MCF 10A (cell line): ENCODE data around the gene MAP3K13. TPM values are rescaled to one million over a fixed set of nuclear protein-coding genes. Genes with fewer than 3 reads are reported as not detected.

Source experiments
- BruUV-seq: library from RNA; stranded (reverse); fragments of 400-500 nt; replicated peaks from 2 replicates; lab custom pipeline; 2021; lab: Mats Ljungman, UMichigan
- CTCF ChIA-PET: fragments of 300-600 bp; sonication (Branson Sonifier 250); formaldehyde crosslinking; extraction: SDS; loops from one replicate; lab custom pipeline; 2021; ENCODE audit warnings: antibody characterized with exemption, inconsistent platforms; lab: Yijun Ruan, JAX
- POLR2A ChIA-PET: fragments of 300-600, 350-650 bp; sonication (Branson Sonifier 250); formaldehyde crosslinking; extraction: SDS; loops from one replicate; lab custom pipeline; 2020; ENCODE audit warnings: antibody characterized with exemption, inconsistent platforms; lab: Yijun Ruan, JAX
- DNase-seq: peaks from one replicate; pipeline ENCODE4 v3.0.0-alpha.2; 2018; ENCODE audit not compliant: unreplicated experiment
- H3K27ac Mint-ChIP-seq: one replicate; pipeline ENCODE4 v1.8.0; 2022; ENCODE audit warnings: mild to moderate bottlenecking, low read depth, mixed read lengths; ENCODE audit not compliant: unreplicated experiment
- H3K27me3 Mint-ChIP-seq: one replicate; pipeline ENCODE4 v1.8.0; 2022; ENCODE audit warnings: mixed read lengths; ENCODE audit not compliant: insufficient read depth, unreplicated experiment
- H3K36me3 Mint-ChIP-seq: one replicate; pipeline ENCODE4 v1.8.0; 2022; ENCODE audit warnings: mild to moderate bottlenecking, moderate library complexity, mixed read lengths; ENCODE audit not compliant: insufficient read depth, unreplicated experiment
- H3K4me1 Mint-ChIP-seq: one replicate; pipeline ENCODE4 v1.8.0; 2022; ENCODE audit warnings: mixed read lengths; ENCODE audit not compliant: insufficient read depth, unreplicated experiment
- H3K4me3 Mint-ChIP-seq: one replicate; pipeline ENCODE4 v1.8.0; 2022; ENCODE audit warnings: mild to moderate bottlenecking, moderate library complexity, mixed read lengths; ENCODE audit not compliant: unreplicated experiment
- H3K9me3 Mint-ChIP-seq: one replicate; pipeline ENCODE4 v1.8.0; 2022; ENCODE audit warnings: mixed read lengths; ENCODE audit not compliant: unreplicated experiment
- intact Hi-C: fragments of 100-400 bp; cut with micrococcal nuclease; formaldehyde crosslinking; loops from 2 replicates; pipeline ENCODE4 v1.14.1; 2022
- total RNA-seq: library from RNA; stranded (reverse); gene quantifications from 2 replicates; pipeline ENCODE4 v1.2.3, GENCODE V29; 2022
- TF ChIP-seq, protein P1 (sequence below): fragments of 200-600 bp; IDR thresholded peaks from one replicate; pipeline ENCODE4 v1.8.0; 2022; ENCODE audit warnings: antibody characterized with exemption, mild to moderate bottlenecking; ENCODE audit not compliant: unreplicated experiment

The MAP3K13 gene
- total RNA-seq, 1 experiment from 2014 or later, result 15.8 TPM

DNA sequence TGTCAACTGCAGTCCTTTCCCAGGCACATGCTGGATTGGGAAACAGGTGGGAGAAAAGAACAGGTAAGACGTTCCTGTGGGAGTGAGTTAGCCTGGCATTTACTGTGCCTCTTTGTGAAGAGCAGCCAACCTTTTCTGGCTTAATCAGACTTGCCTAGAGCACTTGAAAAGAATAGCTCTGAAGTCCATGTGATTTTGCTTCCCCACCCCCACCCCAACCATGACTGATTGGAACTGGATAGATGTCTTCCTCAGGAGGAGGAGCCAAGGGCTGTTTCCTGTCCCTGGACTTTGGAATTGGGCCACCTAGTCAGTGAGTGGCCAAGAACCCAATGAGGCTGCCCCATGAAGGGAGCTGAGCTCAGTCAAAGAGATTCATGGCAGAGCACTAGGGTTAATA, 140.6 kb downstream of the MAP3K13 start:
- DNase-seq, result peak; percentile 25
- H3K4me3 Mint-ChIP-seq, result no peak overlapping the region
- no peaks in the 10 kb centered on the region for H3K36me3 Mint-ChIP-seq
- ChIA-PET POLR2A (no interaction called here), CTCF (interaction anchor here (0.6 to 1.0 kb wide), 2 partner anchors 31 to 281 kb away, joined by 3 to 5 read pairs; no protein-coding TSS in a partner anchor)
- TF ChIP-seq, protein P1, sequence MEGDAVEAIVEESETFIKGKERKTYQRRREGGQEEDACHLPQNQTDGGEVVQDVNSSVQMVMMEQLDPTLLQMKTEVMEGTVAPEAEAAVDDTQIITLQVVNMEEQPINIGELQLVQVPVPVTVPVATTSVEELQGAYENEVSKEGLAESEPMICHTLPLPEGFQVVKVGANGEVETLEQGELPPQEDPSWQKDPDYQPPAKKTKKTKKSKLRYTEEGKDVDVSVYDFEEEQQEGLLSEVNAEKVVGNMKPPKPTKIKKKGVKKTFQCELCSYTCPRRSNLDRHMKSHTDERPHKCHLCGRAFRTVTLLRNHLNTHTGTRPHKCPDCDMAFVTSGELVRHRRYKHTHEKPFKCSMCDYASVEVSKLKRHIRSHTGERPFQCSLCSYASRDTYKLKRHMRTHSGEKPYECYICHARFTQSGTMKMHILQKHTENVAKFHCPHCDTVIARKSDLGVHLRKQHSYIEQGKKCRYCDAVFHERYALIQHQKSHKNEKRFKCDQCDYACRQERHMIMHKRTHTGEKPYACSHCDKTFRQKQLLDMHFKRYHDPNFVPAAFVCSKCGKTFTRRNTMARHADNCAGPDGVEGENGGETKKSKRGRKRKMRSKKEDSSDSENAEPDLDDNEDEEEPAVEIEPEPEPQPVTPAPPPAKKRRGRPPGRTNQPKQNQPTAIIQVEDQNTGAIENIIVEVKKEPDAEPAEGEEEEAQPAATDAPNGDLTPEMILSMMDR, result no peak
- peaks cover 10% of the 10 kb centered on the region for H3K4me1 Mint-ChIP-seq
- no peaks in the 10 kb centered on the region for H3K9me3 Mint-ChIP-seq
- BruUV-seq, result no TSS peak
- no peaks in the 10 kb centered on the region for H3K27me3 Mint-ChIP-seq
- intact Hi-C loops, result no loop called here
- H3K27ac Mint-ChIP-seq, result no peak overlapping the region

DNA sequence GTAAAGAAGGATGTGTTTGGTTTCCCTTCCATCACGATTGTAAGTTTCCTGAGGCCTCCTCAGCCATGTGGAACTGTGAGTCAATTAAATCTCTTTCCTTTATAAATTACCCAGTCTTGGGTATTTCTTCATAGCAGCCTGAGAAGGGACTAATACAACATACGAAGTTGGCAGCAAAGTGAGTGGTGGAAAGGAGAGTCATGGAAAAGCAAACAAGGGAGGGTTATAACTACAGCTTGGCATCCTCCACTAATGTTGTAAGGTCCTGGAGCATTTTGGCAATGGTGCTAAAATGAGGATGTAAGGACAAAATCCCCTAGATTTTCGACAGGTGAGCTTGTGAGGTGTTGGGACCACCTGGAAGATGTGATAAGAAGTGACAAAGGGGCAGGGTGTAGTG, 141.7 kb downstream of the MAP3K13 start:
- H3K36me3 Mint-ChIP-seq, result no peaks in the 10 kb centered on the region
- no peak overlapping the region for H3K4me3 Mint-ChIP-seq
- CTCF ChIA-PET, result interaction anchor here (0.6 kb wide), 1 partner anchor 45 kb away, joined by 3 read pairs; no protein-coding TSS in a partner anchor

DNA sequence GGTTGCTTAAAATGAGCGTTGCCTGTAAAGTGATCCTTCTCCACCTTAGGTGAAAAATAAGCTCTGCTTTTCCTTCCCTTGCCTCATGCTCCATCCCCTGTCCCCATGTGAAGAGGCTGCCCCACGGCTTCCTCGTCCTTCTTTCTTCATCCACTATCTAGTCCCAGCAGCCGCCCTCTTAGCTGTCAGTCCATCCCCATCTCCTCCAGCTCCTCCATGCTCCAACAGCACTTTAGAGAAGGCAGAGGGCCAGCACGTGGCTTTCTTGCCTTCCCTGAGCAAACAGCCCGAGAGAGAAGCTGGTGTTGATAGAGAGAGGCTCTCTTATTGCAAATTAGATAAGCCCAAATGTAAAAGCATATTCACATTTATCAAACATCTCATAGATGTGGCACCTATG, 144.9 kb downstream of the MAP3K13 start:
- Mint-ChIP-seq H3K9me3 (no peaks in the 10 kb centered on the region), H3K27me3 (no peaks in the 10 kb centered on the region), H3K36me3 (no peaks in the 10 kb centered on the region), H3K4me1 (no peaks in the 10 kb centered on the region), H3K4me3 (no peak overlapping the region), H3K27ac (no peak overlapping the region)
- ChIA-PET CTCF (interaction anchor here (0.6 kb wide), 1 partner anchor 65 kb away, joined by 3 read pairs; no protein-coding TSS in a partner anchor), POLR2A (interaction anchor here (2.5 kb wide), 1 partner anchor 9 kb away, joined by 11 read pairs; the partner anchor contains the start of gene TMEM41A)
- no peak for DNase-seq
- intact Hi-C loops, result no loop called here
- no TSS peak for BruUV-seq
- TF ChIP-seq, protein P1, result no peak

More for the DNA sequence above, 141.7 kb downstream of the MAP3K13 start:
- no peaks in the 10 kb centered on the region for H3K9me3 Mint-ChIP-seq
- intact Hi-C loops, result no loop called here
- TF ChIP-seq, protein P1, result no peak
- H3K27me3 Mint-ChIP-seq, result no peaks in the 10 kb centered on the region
- peak; percentile 16 for DNase-seq
- peaks cover 2% of the 10 kb centered on the region for H3K4me1 Mint-ChIP-seq
- no TSS peak for BruUV-seq
- H3K27ac Mint-ChIP-seq, result no peak overlapping the region
- POLR2A ChIA-PET, result no interaction called here

DNA sequence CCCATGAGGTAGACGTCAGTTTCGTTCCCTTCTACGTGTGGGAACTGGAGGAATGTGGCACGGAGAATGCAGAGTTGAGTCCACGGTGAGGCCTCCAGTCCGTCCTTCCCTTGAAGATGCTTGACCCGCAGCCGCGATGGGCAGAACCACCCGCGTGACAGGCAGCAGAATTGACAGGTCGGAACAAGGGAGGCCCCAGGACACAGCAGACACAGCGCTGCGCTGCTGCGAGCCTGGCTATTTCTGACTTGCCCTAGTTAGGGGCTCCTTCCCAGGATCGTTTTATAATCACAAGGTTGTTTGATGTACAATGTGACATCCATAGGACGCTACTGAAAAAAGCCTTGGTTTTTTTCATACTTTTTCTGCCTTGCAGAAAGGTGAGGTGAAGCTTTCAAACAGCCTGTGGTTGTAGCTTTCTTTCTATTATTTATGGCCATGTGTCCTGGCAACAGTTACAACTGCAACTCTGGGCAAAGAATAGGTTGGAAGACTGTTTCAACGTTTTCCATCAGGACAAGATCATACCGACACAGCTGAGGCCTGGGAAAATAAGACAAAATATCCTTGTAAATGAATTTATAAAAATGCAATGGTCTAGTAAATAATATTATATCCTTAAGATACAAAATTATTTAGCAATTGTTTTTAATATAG, 145.5 kb downstream of the MAP3K13 start:
- BruUV-seq, result no TSS peak
- no peaks in the 10 kb centered on the region for H3K27me3 Mint-ChIP-seq
- H3K27ac Mint-ChIP-seq, result no peak overlapping the region
- TF ChIP-seq, protein P1, result no peak
- DNase-seq, result no peak
- intact Hi-C loops, result no loop called here
- no peaks in the 10 kb centered on the region for H3K9me3 Mint-ChIP-seq
- no peak overlapping the region for H3K4me3 Mint-ChIP-seq
- no peaks in the 10 kb centered on the region for H3K36me3 Mint-ChIP-seq
- ChIA-PET CTCF (interaction anchor here (0.6 kb wide), 2 partner anchors 65 to 78 kb away, joined by 3 read pairs; no protein-coding TSS in a partner anchor), POLR2A (interaction anchor here (0.6 to 2.5 kb wide), 2 partner anchors 9 to 118 kb away, joined by 3 to 11 read pairs; partner anchors contain the start of gene TMEM41A)
- no peaks in the 10 kb centered on the region for H3K4me1 Mint-ChIP-seq
